HG02763 (cell line): Measurements from ENCODE around the gene KRT71.
"Not testable (repeated sequence)": the region's sequence is repeated elsewhere in the genome, so short reads cannot be mapped to it uniquely, and the experiment has no call there.

ENCODE experiments used
- ATAC-seq: cut with Tn5 transposase; IDR thresholded peaks from one replicate; pipeline ENCODE4 v1.9.1; 2021; ENCODE audit warnings: mild to moderate bottlenecking, moderate library complexity; ENCODE audit not compliant: unreplicated experiment

Gene KRT71

GRCh38 chr12:52552681-52553195 lies at the start of gene KRT71:
Gene KRT71 (minus strand): TSS chr12:52553145. CDS start chr12:52553077, 68 bp downstream.
- no peak for ATAC-seq

- ATAC-seq: no peak
Observed at GRCh38 chr12:52602552-52602951, 49.6 kb upstream of the KRT71 start.

- ATAC-seq: no peak
Observed at GRCh38 chr12:52601671-52602070, 48.7 kb upstream of the KRT71 start.

GRCh38 chr12:52600941-52601481 lies 48.1 kb upstream of the KRT71 start, which contains the start of gene KRT72:
Gene KRT72 (minus strand): TSS chr12:52601463. CDS start chr12:52601452, 11 bp downstream.
- ATAC-seq: no peak

- ATAC-seq: no peak
Observed at GRCh38 chr12:52600475-52600874, 47.5 kb upstream of the KRT71 start.

GRCh38 chr12:52600071-52600470 lies 47.1 kb upstream of the KRT71 start:
- ATAC-seq: no peak

- ATAC-seq: no peak
Observed at GRCh38 chr12:52598966-52599365, 46.0 kb upstream of the KRT71 start.

- not testable (repeated sequence) for ATAC-seq
Observed at GRCh38 chr12:52594237-52594636, 41.3 kb upstream of the KRT71 start.

GRCh38 chr12:52591521-52591920 lies 38.6 kb upstream of the KRT71 start:
- ATAC-seq: no peak

GRCh38 chr12:52590021-52590420 lies 37.1 kb upstream of the KRT71 start:
- no peak for ATAC-seq

- no peak for ATAC-seq
Observed at GRCh38 chr12:52587563-52587962, 34.6 kb upstream of the KRT71 start.

- no peak for ATAC-seq
Observed at GRCh38 chr12:52585946-52586345, 33.0 kb upstream of the KRT71 start.

- ATAC-seq: no peak
Observed at GRCh38 chr12:52585066-52585465, 32.1 kb upstream of the KRT71 start.

- ATAC-seq: no peak
Observed at GRCh38 chr12:52584156-52584682, 31.3 kb upstream of the KRT71 start.

GRCh38 chr12:52582971-52583456 lies 30.1 kb upstream of the KRT71 start:
- ATAC-seq: no peak

- ATAC-seq: no peak
Observed at GRCh38 chr12:52582486-52582885, 29.5 kb upstream of the KRT71 start.

- no peak for ATAC-seq
Observed at GRCh38 chr12:52581481-52581880, 28.5 kb upstream of the KRT71 start.

- no peak for ATAC-seq
Observed at GRCh38 chr12:52581066-52581465, 28.1 kb upstream of the KRT71 start.

GRCh38 chr12:52580496-52580895 lies 27.6 kb upstream of the KRT71 start:
- ATAC-seq: no peak

- no peak for ATAC-seq
Observed at GRCh38 chr12:52579468-52580465, 26.8 kb upstream of the KRT71 start.

GRCh38 chr12:52578469-52578868 lies 25.5 kb upstream of the KRT71 start:
- ATAC-seq: no peak
